Activated gamma-delta T cell (primary cell): ENCODE results near the gene SCFD2.

Source experiments
- DNase-seq: peaks from one replicate; lab custom pipeline; 2025; lab: John Stamatoyannopoulos, UW

SCFD2 gene

GRCh38 chr4:53013873-53014775 lies 351.7 kb downstream of the SCFD2 start:
- no peak for DNase-seq

DNA sequence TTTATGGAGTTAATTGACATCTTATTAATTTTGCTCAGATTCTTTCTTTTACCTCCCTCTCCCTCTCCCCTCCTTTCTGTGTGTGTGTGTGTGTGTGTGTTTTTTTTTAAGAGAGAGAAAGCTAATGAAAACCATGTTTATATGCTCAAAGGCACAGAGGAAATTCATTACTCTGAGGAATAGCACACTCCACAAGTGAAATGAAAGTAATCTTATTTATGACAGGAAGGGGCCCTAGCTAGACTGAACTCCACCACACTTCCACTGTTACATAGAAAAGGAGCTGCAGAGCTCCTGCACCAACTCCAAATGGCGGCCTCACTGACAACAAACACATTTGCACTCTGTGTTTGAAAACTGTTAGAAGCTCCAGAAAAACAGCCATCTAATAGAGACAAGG lies 353.1 kb downstream of the SCFD2 start:
- DNase-seq = no peak

GRCh38 chr4:53011259-53011905 lies 354.5 kb downstream of the SCFD2 start:
- DNase-seq = no peak

- no peak for DNase-seq
Measured at GRCh38 chr4:53010318-53010717, 355.5 kb downstream of the SCFD2 start.

GRCh38 chr4:53009824-53010223 lies 356.0 kb downstream of the SCFD2 start:
- DNase-seq = no peak

GRCh38 chr4:53007024-53007423 lies 358.8 kb downstream of the SCFD2 start:
- DNase-seq = no peak

GRCh38 chr4:53005808-53006207 lies 360.1 kb downstream of the SCFD2 start:
- DNase-seq = no peak

GRCh38 chr4:53005149-53005546 lies 360.7 kb downstream of the SCFD2 start:
- no peak for DNase-seq

- DNase-seq = no peak
Measured at GRCh38 chr4:53004497-53005148, 361.2 kb downstream of the SCFD2 start.

DNA sequence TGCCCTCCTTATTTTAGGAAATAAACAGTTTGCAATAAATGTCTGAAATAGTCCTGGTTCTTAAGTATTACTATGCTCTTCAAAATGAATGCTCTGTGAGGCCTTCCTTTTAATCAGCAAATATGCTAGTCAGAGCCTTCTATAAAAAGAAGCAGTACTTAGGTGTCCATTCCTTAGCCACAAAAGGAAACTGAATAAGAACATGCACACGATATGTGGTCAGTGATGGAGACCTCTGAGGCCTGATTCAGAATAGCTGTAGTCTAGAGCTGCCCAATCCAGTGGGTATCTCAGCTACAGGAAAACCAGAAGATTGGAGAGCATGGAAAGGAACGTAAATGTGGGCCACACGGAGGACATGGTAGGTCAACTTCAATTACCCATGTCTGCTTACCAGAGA lies 361.9 kb downstream of the SCFD2 start:
- no peak for DNase-seq

DNA sequence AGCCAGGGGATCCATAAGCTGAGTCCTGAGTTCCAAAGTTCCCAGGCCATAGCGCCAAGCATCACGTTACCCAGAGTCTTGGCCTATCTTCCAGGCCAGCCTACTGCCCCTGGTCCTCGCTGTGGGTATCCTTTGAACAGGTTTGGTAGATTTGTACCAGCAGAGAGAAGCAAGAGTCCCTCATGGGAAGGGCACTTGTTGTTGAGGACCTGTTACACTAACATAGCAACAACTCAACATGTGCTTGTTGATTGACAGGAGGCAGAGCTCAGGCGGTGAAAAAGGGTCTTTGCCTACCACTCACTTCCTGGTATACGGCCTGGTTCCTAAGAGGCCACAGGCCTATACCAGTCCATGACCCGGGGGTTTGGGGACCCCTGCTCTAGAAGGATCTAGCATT lies 365.3 kb downstream of the SCFD2 start:
- no peak for DNase-seq

DNA sequence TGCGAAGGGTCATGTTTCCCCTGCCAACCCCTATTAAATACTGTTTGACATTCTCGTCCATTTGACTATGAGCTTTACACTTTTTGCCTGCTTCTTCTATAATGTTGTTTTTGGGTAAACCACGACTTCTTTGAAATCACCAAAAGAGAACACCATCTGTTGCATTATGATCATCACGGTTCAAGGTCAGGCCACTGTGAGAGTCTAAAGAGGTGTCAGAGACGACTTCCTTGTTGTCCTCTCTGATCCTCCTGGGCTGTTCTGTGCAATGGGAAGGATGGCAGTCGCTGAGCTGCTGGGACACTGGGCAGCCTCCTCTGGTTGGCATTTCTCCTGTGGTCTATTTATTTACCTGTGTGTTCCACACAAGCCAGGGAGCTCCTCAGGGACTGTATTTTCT lies 366.2 kb downstream of the SCFD2 start:
- DNase-seq = no peak

GRCh38 chr4:52998413-52998812 lies 367.4 kb downstream of the SCFD2 start:
- no peak for DNase-seq

GRCh38 chr4:52997132-52997416 lies 368.8 kb downstream of the SCFD2 start:
- no peak for DNase-seq

DNA sequence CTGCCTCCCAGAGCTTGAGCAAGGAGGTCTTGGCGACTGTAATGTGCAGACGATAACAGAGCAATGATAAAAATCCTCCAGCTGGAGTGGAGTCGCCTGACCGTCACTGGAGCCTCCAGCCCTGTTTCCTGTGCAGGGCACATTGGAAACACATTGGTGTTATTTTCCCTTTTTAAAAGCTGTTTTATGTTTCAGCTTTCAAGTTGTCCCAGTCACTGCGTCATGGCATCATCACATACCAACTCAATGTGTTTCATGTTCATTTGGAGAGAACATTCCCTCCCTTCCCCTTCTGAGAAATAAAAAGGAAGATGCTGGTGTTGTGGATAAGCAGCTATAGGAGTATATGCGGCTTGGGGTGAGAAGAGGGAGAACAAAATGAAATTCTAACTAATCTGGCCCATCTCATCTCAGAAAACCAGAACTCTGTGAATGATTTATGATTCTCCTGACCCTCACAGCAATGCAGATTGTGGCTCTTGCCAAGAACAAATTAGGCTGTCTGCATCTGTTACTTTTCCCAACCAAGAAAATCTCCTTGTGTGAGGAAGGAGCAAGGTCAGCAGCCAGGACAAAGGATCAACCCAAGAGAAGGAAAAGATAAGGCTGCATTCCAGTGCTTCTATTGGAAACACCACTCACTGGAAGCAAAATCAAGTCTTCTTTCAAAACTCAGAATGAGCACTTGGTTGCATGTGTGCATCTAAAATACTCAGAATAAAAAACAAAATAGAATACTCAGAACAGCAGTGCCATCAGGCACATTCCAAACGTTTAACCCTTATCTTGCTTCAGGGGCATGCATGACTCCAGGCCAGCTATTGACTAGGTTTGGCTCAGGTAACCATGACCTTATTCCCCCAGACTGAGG lies 369.4 kb downstream of the SCFD2 start:
- DNase-seq = no peak

DNA sequence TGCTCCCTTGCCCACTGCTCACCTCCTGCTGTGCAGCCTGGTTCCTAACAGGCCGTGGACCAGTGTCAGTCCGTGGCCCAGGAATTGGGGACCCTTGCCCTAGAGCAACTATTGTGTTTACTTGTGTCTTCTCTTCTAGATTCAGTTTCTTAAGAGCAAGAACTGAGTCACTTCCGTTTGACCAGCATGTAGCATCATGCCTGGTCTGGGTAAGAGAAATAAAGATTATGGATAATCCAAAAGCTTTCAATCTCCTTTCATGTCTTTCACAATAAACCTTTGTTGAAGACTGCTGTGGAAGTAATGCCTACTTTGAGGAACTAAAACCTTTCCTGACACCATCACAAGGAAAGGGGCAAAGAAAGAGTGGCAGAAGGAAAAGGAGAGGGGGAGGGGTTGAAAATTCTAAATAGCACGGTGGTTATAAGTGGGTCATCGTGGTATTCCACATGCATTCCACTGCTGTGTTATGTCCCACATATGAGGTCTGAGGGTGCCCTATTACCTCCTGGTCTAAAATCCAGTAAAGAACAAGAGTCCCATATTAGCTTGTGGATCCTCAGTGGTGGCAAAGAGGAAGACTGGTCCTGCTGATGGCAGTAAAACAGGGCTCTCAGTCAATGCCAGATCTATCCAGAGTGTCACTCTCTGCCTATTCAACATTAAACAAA lies 370.4 kb downstream of the SCFD2 start:
- no peak for DNase-seq

- no peak for DNase-seq
Measured at GRCh38 chr4:52994567-52994966, 371.3 kb downstream of the SCFD2 start.

DNA sequence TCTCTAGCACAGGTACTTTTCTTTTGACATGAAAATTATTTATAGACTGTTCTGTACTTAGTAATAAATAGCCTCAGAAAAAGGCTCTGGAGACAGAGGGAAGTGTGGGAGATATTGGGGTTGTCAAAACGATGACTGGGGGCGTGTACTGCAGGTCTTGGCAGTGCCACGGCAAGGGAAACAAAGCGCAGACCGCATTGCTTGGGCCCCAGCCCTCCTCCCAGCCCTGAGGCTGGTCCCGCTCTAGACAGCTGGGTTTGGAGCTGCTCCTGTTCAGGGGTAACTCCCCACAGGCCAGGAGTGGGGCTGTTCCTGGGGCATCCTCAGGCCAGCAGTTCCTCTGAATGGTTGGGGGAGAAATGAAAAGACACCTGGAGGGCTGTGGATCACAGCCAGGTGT lies 372.1 kb downstream of the SCFD2 start:
- no peak for DNase-seq

DNA sequence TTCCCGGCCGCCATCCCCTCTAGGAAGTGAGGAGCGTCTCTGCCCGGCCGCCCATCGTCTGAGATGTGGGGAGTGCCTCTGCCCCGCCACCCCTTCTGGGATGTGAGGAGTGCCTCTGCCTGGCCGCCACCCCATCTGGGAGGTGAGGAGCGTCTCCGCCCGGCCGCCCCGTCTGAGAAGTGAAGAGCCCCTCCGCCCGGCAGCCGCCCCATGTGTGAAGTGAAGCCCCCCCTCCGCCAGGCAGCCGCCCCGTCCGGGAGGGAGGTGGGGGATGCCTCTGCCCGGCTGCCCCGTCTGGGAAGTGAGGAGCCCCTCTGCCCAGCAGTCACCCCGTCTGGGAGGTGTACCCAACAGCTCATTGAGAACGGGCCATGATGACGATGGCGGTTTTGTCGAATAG lies 373.3 kb downstream of the SCFD2 start:
- peak; percentile 13 for DNase-seq

- no peak for DNase-seq
Measured at GRCh38 chr4:52991472-52991871, 374.4 kb downstream of the SCFD2 start.

DNA sequence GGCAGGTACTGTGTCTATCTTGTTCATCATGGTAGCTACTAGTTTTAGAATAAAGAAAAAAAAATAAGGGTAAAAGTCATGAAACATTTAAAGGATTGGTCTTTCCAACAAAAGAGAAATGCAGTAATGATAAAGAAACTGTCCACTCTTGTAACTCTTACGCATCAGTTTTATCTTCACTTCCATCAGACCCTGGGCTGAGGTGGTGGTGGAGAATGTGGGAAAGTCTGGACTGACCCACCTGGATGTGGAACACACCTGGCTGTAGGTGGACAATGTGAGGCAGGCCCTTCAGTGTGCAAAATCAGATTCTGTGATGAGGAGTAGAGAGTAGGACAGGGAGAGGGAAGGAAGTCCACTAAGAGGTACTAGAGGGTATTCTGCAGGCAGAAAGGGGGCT lies 375.2 kb downstream of the SCFD2 start:
- DNase-seq = no peak

GRCh38 chr4:52989865-52990264 lies 376.0 kb downstream of the SCFD2 start:
- no peak for DNase-seq
